HG03108 (cell line): ENCODE results near the gene GALP.
"Not testable (repeated sequence)": the region's sequence is repeated elsewhere in the genome, so short reads cannot be mapped to it uniquely, and the experiment has no call there.

Experiments
- ATAC-seq: cut with Tn5 transposase; IDR thresholded peaks from one replicate; pipeline ENCODE4 v1.9.1; 2021; ENCODE audit warnings: moderate library complexity; ENCODE audit not compliant: unreplicated experiment

The GALP gene

DNA sequence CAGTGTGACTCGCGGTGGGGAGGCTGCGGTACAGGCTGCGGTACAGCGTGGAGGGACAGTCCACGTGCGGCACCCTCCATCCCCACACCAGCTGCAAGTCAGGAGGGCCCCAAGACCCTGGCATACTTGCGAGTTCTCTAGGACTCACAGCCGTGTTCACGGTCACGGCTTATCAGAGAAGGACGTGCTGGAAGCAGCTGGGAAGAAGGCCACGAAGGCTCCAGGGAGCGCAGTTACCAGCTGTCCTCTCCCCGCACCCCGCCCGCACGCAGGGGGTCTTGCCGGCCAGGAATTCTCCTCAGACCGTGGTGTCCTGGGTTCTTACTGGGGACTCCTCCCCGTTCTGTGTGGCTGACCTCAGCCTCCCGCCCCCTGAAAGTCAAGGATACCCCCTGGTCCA lies 28.5 kb upstream of the GALP start:
- ATAC-seq: no peak

- ATAC-seq: no peak
Measured at GRCh38 chr19:56148096-56148495, 27.7 kb upstream of the GALP start.

GRCh38 chr19:56148955-56149655 lies 26.7 kb upstream of the GALP start:
- not testable (repeated sequence) for ATAC-seq

- no peak for ATAC-seq
Measured at GRCh38 chr19:56149656-56150038, 26.2 kb upstream of the GALP start.

- ATAC-seq: no peak
Measured at GRCh38 chr19:56150358-56150757, 25.4 kb upstream of the GALP start.

DNA sequence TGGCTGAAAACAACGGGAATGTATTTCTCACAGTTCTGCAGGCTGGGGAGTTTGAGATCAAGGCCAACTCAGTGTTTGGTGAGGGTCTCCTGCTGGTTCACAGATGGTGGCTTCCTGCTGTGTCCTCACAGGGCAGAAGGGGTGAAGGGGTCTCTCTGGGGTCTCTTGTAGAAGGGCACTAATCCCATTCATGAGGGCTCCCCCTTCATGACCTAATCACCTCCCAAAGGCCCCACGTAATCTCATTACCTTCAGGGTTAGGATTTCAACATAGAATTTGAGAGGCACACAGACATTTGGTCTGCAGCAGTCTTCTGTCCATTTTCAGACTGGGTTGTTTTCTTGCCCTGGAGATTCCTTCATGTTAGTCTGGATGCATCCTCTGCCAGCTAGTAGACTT lies 23.2 kb upstream of the GALP start:
- no peak for ATAC-seq

DNA sequence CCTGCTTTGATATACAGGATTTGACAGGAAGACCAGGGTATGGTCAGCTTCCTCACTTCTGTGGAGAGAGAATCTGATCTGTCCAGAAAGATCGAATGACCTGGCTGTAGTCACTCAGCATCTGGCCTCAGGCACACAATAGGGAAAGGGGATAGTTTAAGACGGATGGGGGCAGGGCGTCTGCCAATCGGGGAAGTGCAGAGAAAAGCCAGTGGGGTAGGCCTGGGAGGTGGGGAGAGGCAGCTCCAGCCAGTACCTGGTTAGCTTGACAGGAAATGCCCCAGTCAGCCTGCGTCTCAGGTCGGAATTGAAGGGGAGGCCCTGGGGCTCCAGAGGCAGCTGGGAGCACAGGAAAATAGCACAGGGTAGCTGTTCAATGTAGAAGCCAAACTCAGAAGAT lies 22.3 kb upstream of the GALP start:
- no peak for ATAC-seq

DNA sequence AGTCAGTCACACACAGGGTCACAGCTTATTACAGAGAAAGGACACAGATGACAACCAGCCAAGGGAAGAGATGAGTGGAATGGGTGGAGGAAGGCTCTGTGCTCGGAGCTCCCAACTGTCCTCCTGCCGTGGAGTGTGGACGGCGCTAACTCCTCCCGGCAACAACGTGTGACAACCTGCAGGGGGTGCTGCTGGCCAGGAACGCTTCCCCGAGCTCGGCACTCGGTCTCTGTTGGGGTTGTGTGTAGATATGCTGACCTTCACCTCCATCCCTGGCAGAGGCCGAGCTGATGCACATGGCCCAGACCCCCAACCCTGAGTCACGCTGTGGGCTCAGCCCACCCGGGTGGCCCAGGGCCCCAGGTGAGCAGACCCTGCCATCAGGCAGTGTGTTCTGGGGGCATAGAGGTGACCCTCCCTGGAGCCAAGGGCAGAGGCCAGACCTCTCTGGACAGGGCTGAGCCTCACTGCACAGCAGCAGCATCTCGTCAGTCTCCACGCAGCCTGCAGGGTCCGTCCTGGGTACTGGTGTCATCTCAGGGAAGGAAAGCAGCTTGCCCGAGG lies 20.6 kb upstream of the GALP start:
- no peak for ATAC-seq

DNA sequence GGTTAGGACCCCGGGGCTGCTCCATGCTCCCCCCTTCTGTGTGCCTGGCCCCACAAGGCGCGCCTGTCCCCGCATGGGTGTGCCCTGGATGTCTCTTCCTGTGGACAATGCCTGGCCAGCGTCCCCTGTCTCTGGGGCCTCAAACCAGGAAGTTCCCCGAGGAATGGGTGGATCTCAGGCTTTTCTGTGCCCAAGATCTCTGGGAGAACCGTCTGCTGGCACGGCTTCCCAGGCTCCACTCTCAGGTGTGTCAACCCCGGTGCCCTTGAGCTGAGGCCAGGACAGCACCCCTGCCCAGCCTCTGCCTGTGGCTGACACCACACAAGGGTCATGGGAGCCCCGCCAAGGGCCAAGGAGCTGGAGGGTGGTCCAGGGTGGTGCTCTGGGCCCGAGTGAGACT lies 19.0 kb upstream of the GALP start:
- ATAC-seq: no peak

GRCh38 chr19:56158170-56158757 lies 17.5 kb upstream of the GALP start:
- ATAC-seq: no peak

DNA sequence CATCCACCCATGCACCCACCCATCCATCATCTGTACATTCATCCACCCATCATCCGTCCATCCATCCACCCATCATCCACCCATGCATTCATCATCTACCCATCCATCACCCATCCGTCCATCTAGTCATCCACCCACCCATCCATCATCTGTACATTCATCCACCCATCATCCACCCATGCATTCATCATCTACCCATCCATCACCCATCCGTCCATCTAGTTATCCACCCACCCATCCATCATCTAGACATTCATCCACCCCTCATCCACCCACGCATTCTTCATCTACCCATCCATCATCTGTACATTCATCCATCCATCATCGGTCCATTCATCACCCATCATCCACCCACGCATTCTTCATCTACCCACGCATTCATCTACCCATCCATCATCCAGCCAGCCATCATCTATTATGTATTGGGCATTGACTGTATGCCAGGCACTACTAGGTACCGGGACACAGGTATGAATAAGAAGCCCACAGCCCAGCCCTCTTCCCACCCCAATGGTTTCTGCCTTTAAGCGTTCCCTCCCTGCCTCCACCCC lies 16.7 kb upstream of the GALP start:
- ATAC-seq: no peak

DNA sequence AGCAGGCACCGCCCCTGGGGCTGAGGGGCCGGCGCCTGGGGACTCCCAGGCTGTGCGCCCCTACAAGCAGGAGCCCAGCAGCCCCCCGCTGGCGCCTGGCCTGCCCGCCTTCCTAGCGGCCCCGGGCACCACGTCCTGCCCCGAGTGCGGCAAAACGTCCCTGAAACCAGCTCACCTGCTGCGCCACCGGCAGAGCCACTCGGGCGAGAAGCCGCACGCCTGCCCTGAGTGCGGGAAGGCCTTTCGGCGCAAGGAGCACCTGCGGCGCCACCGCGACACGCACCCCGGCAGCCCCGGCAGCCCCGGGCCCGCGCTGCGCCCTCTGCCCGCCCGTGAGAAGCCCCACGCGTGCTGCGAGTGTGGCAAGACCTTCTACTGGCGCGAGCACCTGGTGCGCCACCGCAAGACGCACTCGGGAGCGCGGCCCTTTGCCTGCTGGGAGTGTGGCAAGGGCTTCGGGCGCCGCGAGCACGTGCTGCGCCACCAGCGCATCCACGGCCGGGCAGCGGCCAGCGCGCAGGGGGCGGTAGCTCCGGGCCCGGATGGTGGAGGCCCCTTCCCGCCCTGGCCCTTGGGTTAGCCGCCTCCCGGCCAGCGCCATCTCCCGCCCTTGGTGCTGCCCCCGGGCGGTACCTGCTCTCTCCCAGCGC lies 16.1 kb upstream of the GALP start:
- ATAC-seq: no peak

- no peak for ATAC-seq
Measured at GRCh38 chr19:56161534-56161933, 14.3 kb upstream of the GALP start.

DNA sequence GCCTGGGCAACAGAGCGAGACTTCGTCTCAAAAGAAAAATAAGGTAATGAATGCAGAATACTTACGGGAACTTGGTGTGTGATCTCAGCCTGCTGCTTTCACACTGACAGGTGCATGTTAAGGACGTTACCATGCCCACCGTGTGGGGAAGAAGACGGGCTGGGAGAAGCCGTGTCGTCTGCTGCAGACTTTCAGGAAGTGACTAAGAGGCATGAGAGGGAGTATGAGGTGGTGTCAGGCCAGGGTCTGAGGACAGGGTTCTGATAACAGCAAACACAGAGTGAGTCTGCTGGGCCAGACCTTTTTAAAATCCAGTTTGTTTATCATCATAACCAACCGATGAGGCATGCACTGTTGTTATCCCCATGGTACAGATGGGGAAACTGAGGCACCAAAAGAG lies 13.6 kb upstream of the GALP start:
- no peak for ATAC-seq

DNA sequence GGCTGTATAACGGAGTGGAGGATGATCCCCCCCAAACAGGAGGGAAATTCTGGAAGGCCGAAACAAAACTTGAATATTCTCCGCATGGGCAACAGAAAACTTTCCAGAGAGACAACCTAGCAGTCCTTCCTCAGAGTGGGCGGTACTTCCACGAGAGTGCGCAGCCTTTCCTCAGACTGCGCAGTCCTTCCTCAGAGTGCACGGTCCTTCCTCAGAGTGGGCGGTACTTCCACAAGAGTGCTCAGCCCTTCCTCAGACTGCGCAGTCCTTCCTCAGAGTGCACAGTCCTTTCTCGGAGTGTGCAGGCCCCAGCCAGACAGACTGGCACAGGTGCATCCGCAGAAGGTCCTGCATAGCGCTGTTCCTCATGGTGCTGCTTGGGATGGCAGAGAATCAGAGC lies 12.7 kb upstream of the GALP start:
- no peak for ATAC-seq

DNA sequence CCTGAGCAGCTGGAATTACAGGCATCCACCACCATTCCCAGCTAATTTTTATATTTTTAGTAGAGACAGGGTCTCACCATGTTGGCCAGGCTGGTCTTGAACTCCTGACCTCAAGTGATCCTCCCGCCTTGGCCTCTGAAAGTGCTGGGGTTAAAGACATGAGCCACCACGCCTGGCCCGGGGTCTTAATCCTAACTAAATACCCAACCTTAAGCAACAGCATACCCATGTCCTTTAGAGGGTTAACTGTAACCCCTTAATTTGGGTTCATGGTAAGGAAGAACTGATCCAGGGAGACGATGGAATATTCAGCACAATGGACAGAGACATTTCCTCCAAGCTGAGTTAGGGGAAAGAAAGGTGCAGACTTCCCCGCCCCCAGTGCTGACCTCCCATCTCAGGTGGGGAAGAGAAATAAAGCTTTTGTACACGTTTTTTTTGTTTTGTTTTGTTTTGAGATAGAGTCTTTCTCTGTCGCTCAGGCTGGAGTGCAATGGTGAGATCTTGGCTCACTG lies 8.7 kb upstream of the GALP start:
- ATAC-seq: no peak

- no peak for ATAC-seq
Measured at GRCh38 chr19:56170261-56170660, 5.5 kb upstream of the GALP start.

DNA sequence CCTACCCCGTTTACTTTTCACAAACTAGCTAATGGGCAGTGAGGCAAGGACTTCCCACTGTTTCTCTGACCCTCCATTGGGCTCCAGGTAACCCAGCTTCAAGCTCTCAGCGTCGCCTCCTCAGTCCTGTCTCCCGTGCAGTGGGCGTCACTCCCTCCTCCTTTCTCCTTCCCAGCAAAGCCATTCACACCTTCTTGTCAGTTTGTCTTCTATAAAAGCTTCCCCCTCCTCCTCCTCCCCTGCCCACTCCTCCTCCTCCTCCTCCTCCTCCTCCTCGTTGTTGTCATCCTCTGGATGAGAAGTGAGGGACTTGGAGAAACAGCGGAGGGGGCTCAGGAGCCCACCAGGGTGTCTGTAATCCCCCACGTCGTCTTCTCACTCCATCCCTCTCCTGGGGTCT lies 1.7 kb upstream of the GALP start:
- no peak for ATAC-seq

- ATAC-seq: no peak
Measured at GRCh38 chr19:56174550-56174949, 1.3 kb upstream of the GALP start.

GRCh38 chr19:56176310-56176709 lies 502 bp downstream of the GALP start:
- not testable (repeated sequence) for ATAC-seq

DNA sequence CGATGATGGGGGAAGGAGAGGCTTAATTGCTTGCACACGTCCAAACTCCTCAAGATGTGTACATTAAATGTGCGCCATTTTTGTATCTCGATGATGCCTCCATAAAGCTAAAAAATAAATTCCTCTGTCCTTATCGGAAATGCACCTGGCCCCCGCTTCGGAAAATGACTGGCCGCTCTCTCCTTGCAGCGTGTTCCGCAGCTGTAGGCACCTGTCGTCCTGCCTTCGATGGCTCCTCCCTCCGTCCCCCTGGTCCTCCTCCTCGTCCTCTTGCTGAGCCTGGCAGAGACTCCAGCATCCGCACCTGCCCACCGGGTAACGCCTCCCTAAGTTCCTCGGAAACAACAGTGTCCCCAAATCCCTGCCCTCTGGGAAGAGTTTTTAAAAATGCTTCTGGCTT lies 1.1 kb downstream of the GALP start:
- no peak for ATAC-seq
